Neural crest cell (in vitro differentiated cells): ENCODE data around the gene GLUD1. TPM values are rescaled to one million over a fixed set of nuclear protein-coding genes. Genes with fewer than 3 reads are reported as not detected.
A peak's percentile ranks its signal among the peaks of the same experiment; 100 is the strongest.
"Not testable (repeated sequence)": the region's sequence is repeated elsewhere in the genome, so short reads cannot be mapped to it uniquely, and the experiment has no call there.

ENCODE experiments used
- DNase-seq: peaks from one replicate; pipeline ENCODE4 v3.0.0; 2021; ENCODE audit warnings: low read depth, mixed read lengths, low spot score
- H3K27ac Mint-ChIP-seq: one replicate; pipeline ENCODE4 v1.8.0; 2021; ENCODE audit warnings: mild to moderate bottlenecking, mixed read lengths; ENCODE audit not compliant: unreplicated experiment
- H3K27me3 Mint-ChIP-seq: 2 replicates; pipeline ENCODE4 v1.8.0; 2021; ENCODE audit warnings: low read depth, mild to moderate bottlenecking, mixed read lengths
- H3K36me3 Mint-ChIP-seq: 2 replicates; pipeline ENCODE4 v1.8.0; 2021; ENCODE audit warnings: low read depth, mild to moderate bottlenecking, mixed read lengths
- H3K4me1 Mint-ChIP-seq: 2 replicates; pipeline ENCODE4 v1.8.0; 2021; ENCODE audit warnings: mixed read lengths
- H3K4me3 Mint-ChIP-seq: one replicate; pipeline ENCODE4 v1.8.0; 2021; ENCODE audit warnings: mild to moderate bottlenecking, mixed read lengths
- H3K9me3 Mint-ChIP-seq: 2 replicates; pipeline ENCODE4 v1.8.0; 2021; ENCODE audit warnings: mixed read lengths
- CTCF ChIP-seq: fragments of 200-600 bp; sonication (generic); conservative IDR thresholded peaks from 2 replicates; pipeline ENCODE4 v1.5.0; 2021; ENCODE audit warnings: antibody characterized with exemption, mild to moderate bottlenecking
- total RNA-seq: library from RNA; stranded (reverse); gene quantifications from 2 replicates; pipeline ENCODE4 v1.2.1, GENCODE V29; 2021

GLUD1 gene
- total RNA-seq, 1 donor from 2014 or later: 105 TPM

DNA sequence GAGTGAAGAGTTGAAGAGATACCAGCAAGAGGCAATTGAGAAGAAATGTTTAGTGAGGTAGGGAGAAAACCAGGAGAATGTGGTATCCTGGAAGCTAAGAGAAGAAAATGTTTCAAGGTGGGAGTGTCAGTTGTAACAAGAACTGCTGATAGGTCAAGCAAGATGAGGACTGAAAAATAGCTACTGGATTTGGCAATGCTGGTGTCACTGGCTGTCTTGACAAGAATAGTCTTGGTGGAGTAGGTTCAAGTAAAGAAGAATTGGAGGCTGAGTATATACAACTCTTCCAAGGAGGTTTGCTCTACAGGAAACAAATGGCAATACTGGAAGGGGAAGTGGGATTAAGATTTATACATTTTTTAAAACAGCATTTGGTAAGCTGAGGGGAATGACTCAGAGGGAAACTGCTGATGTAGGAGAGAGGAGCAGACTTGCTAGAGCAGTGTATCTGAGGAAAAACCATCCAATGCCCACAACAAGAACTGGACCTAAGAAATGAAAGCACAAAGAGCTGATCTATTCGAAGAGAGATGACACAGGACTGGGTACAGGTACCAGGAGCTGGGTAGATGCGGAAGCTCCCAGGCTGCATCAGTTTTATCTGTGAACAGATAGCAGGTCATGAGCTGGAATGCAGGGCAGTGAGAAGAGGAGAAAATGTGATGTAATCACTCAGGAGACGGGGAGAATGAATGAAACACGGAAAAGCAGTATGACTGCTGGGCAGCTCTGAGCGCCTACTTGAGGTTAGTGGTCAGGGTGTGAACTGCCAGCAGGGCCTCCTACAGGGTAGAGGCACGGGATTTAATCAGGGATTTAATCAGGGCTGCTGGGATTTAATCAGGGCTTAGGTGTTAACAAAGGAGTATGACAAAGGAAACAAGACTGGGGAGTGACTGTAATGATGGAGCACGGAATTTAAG lies 40.0 kb downstream of the GLUD1 start:
- TF ChIP-seq CTCF: peak; percentile 21
- no peak for DNase-seq
- Mint-ChIP-seq H3K9me3 (no peaks in the 10 kb centered on the region), H3K4me1 (no peaks in the 10 kb centered on the region), H3K27ac (no peak overlapping the region), H3K27me3 (no peaks in the 10 kb centered on the region), H3K36me3 (peaks cover 10% of the 10 kb centered on the region), H3K4me3 (no peak overlapping the region)

- Mint-ChIP-seq H3K4me3 (no peak overlapping the region), H3K9me3 (no peaks in the 10 kb centered on the region)
These were observed 41.0 kb downstream of the GLUD1 start for GRCh38 chr10:87053577-87054181.

DNA sequence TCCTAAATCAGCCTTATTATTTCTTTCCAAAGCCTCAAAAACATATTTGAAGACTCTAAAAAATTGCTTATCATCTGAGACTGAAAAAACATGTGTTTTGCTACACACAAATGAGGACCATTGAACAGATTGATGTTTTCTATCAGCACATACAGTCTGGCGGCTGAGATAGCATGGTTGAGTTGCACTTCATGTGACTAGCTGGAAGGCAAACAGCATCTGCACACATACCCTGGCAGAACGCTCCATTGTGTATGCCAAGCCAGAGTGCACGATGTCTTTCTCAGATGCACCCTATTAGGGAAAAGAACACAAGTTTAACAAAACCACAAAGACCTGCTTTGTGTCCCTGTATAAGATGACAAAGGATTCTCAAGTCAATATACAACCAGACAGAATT lies 41.5 kb downstream of the GLUD1 start:
- Mint-ChIP-seq H3K4me3 (no peak overlapping the region), H3K9me3 (no peaks in the 10 kb centered on the region), H3K27ac (no peak overlapping the region), H3K36me3 (peaks cover 11% of the 10 kb centered on the region), H3K27me3 (no peaks in the 10 kb centered on the region), H3K4me1 (no peaks in the 10 kb centered on the region)
- TF ChIP-seq CTCF: no peak
- no peak for DNase-seq

More at GRCh38 chr10:87053577-87054181, 41.0 kb downstream of the GLUD1 start:
- H3K36me3 Mint-ChIP-seq: peaks cover 11% of the 10 kb centered on the region
- no peaks in the 10 kb centered on the region for H3K27me3 Mint-ChIP-seq
- no peaks in the 10 kb centered on the region for H3K4me1 Mint-ChIP-seq
- no peak for DNase-seq
- TF ChIP-seq CTCF: no peak
- no peak overlapping the region for H3K27ac Mint-ChIP-seq

DNA sequence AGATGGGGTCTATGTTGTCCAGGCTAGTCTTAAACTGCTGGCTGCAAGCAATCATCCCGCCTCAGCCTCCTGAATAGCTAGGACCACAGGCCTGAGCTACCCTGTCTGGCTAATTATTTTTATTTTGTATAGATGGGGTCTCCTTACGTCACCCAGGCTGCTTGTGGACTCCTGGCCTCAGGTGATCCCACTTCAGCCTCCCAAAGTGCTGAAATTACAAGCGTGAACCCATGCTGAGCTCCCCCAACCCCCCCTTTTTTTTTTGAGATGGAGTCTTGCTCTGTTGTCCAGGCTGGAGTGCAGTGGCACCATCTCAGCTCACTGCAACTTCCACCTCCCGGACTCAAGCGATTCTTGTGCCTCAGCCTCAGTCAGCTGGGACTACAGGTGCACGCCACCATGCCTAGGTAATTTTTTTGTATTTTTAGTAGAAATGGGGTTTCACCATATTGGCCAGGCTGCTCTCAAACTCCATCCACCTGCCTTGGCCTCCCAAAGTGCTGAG lies 49.2 kb downstream of the GLUD1 start:
- Mint-ChIP-seq H3K9me3 (no peaks in the 10 kb centered on the region), H3K4me1 (no peaks in the 10 kb centered on the region), H3K4me3 (no peak overlapping the region), H3K27me3 (no peaks in the 10 kb centered on the region), H3K36me3 (peaks cover 13% of the 10 kb centered on the region), H3K27ac (no peak overlapping the region)
- DNase-seq: no peak
- TF ChIP-seq CTCF: no peak

DNA sequence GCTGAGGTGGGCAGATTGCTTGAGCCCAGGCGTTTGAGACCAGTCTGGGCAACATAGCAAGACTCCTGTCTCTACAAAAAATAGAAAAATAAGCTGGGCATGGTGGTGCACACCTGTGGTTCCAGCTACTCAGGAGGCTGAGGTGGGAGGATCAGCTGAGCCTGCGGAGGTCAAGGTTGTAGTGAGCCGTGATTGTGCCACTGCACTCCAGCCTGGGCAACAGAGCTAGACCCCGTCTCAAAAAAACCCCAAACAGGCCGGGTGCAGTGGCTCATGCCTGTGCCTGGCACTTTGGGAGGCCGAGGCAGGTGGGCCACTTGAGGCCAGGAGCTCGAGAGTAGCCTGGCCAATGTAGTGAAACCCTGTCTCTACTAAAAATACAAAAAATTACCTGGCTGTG lies 51.1 kb downstream of the GLUD1 start:
- DNase-seq, H3K4me3 Mint-ChIP-seq, H3K9me3 Mint-ChIP-seq, H3K4me1 Mint-ChIP-seq, H3K27me3 Mint-ChIP-seq, H3K27ac Mint-ChIP-seq: not testable (repeated sequence)
- peaks cover 13% of the 10 kb centered on the region for H3K36me3 Mint-ChIP-seq

- Mint-ChIP-seq H3K9me3 (peaks cover 4% of the 10 kb centered on the region), H3K27me3 (no peaks in the 10 kb centered on the region), H3K4me3 (no peak overlapping the region), H3K36me3 (peaks cover 6% of the 10 kb centered on the region), H3K4me1 (no peaks in the 10 kb centered on the region), H3K27ac (no peak overlapping the region)
- no peak for TF ChIP-seq CTCF
- no peak for DNase-seq
These were observed 55.9 kb downstream of the GLUD1 start for GRCh38 chr10:87038786-87039185.
